Stimulated activated CD4-positive, alpha-beta T cell treated with anti-CD3 and anti-CD28 coated beads, Interleukin-2, amount 100 ng/mL, for 48 hours (primary cell): ENCODE measurements around the gene PLEKHA6.
A peak's percentile ranks its signal among the peaks of the same experiment; 100 is the strongest.

ENCODE experiments used
- DNase-seq, 2 donors: peaks; one replicate each; pipeline ENCODE4 v3.0.0-alpha.2; 2020

PLEKHA6 gene

GRCh38 chr1:204382714-204383083 is 23.0 kb upstream of the PLEKHA6 start:
- DNase-seq, result no peak

- no peak for DNase-seq
These were observed 20.6 kb upstream of the PLEKHA6 start for GRCh38 chr1:204380293-204380831.

DNA sequence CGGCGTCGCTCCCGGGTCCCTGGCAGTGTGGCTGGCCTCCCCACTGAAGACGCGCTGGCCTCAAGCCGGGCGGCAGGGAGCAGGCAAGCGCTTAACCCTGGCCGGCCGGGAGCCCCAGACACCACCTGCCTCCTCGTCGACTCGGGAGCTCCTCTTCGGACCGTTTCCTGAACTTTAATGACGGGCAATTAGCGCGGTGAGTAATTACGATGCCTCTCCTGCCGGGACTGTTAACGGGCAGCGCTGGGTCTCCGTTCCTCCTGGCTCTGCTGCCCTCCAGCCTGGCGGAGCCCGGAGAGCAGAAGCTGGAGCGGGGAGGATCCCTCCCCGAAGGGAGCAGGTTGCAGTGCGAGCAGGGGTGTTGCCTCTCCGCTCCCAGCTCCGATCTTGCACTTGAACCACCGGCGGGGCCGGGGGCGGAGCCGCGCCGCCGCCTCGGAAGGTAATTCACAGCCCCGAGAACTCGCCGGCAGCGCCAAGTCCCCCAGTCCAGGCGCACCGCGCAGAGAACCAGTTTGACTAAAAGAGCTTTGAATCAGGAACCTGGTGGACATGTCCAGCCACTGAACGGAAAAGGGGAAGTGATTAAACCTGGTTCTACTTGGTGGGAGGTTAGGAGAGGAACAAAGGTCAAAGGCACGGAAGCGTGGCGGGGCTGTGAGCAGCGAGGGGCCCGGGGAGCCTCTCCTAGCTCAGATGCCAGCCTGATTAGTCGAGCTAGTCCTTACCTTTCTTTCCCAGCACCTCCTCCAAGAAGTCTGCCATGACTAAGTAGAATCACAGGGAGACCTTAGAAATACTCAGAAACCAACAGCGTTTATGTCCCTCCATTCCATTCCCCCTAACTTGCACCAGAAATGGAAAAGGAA is 18.3 kb upstream of the PLEKHA6 start:
- DNase-seq, result peak; percentile 28 to 46

DNA sequence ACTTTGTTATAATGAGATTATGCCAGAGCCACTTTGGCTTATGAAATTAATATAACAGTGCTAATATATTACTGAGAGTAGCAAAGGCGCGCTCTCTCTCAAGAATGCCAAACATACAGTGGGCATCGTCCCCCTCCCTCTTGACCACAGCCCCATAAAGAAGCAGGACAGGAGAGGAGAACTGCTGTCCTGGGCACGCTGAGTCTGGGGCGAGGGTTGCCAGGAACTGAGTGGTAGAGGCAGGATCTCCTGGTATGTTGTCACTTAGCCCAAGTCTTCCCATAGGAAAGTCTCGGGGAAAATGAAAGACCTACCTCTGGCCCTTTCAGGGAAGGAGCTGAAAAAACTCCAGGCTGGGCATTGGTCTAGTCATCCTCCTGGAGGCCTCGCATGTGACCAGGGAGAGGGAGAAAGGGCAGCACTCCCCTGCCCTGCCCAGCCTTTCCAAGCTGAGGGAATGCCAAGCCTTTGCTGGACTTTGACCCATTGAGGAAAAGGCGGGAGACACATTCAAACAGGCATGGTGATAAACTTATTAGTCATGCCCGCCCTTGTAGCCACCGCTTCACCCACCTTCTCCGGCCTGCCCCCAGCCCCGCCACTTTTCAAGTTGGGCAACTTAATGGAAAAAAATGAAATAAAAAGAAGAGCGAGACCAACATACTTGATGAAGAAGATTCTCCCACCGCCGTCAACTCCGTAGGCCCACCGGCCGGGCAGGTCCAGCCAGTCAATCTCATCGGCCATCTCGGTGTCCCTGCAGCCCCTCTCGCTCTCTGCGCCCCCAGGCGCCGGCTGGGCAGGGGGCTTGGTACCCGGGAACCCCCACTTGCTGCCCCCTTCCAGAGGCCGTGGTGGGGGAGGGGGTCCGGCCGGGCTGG is 17.4 kb upstream of the PLEKHA6 start:
- DNase-seq, result no peak

- no peak for DNase-seq
These were observed 16.7 kb upstream of the PLEKHA6 start for GRCh38 chr1:204376465-204376864.

GRCh38 chr1:204373911-204374310 is 14.2 kb upstream of the PLEKHA6 start:
- DNase-seq, result no peak

- DNase-seq, result no peak
These were observed 10.4 kb upstream of the PLEKHA6 start for GRCh38 chr1:204370176-204370575.

DNA sequence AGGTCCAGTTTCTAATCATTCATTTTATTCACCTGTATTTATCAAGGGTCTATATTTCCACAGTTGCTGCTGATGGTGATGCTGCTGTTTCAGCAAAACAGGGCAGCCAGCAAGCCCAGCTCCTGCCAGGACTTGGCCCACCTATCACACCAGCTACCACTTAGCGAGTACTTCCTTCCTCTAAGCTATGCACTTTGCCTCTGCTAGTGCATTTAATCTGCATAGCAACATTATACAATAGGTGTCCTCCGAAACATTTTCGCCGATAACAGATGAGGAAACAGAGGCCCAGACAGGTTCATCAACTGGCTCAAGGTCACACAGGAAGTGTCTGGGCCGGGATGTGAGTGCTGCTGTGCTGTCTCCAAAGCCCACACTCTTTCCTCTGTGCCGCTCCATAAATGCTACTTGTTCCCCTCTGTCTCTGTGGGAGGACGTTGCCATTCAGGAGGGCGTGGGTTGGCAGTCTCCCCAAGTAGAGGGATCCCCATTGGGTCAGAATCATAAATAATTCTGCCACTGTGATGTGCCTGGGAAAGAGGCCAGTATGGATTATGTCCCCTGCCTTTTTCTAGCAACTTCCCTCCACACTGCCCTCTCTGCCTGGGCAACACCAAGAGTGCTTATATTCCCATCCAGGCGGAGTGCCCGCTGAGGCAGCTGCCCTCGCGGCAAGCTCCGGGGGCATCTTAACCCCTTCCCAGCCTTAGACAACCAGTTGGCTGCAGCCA is 9.4 kb upstream of the PLEKHA6 start:
- DNase-seq, result no peak

DNA sequence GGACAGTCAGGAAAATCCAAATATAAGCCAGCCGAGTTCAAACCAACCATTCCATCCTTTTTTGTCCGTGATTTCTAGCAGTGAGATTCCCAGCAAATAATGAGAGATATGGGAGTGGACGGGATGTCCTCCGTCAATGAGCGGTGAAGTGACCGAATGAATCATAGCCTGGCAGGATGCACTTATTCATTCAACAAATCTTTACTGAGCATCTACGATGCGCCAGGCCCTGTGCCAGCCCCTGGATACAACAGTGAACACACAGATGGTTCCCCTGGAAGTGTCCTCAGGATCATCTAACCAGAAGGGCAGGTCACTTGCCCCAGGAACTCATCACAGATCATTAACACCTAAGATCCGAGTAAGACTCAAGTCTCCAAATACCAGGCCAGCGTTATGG is 8.2 kb upstream of the PLEKHA6 start:
- DNase-seq, result no peak

DNA sequence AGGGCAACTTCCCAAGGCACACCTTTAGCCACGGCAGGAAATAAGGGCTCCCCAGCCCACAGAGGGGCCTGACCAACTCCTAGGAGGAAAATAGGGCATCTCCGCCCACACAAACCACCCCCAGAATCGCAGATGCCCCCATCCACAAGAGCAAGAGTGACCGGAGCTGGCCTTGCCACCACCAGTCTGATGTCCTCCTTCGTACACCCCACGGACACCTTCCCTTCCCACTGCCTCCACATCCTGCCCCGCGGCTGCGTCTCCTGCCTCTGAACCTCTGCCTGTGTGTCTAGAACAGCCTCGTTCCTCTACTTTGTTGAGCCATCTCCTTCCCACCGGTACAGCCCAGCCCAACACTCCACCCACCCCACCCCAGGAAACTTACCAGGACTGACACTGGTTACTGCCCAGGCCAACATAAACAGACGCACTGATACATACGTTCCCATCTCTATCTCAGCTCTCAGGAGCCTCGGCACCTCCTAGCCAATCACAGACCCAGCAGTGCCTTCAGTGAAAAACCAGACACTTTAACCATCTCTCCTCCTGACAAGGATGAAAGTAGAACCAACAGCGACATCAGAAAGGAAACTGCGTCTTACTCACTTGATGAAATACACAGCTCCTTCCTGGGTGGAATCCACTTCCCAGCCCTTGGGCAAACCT is 7.6 kb upstream of the PLEKHA6 start:
- no peak for DNase-seq

DNA sequence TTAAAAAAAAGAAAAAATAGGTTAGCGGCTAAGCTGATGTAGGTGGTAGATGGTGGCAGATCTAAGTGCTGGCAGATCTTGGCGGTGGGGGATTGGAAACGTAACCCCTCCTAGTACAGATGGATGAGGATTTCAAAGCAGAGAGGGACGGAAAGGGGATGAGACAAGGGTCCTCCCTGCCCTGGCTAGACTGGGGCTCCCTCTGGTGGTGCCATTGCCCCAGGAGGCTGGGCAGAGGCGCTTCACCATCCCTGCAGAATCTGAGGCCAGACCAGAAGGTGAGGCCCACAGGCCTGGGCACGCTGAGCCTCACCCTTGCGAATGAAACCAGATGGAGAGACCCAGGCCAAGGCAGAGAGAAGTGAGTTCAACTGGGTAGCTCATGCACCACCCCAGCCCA is 7.0 kb upstream of the PLEKHA6 start:
- no peak for DNase-seq

GRCh38 chr1:204363335-204364114 is 3.8 kb upstream of the PLEKHA6 start:
- peak; percentile 65 for DNase-seq

GRCh38 chr1:204362984-204363334 is 3.2 kb upstream of the PLEKHA6 start:
- no peak for DNase-seq

DNA sequence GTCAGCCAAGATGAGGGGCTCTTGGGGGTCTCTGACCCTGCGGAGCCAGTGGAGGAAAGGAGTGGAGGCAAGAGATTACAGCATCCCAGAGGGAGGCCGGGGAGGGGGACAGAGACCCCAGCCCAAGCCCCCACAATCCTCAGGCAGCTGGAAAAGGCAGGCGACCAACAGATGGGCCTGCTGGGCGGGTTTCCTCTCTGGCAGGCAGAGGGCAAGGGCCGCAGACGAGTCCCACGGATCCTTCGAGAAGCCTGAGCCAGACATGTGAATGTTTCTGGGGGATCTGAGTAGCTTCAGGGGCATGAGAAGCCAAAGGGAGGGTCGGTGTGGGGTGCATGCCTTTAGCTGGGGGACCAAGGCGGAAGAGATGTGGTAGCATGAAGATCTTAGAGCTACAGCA is 2.1 kb upstream of the PLEKHA6 start:
- DNase-seq, result no peak

DNA sequence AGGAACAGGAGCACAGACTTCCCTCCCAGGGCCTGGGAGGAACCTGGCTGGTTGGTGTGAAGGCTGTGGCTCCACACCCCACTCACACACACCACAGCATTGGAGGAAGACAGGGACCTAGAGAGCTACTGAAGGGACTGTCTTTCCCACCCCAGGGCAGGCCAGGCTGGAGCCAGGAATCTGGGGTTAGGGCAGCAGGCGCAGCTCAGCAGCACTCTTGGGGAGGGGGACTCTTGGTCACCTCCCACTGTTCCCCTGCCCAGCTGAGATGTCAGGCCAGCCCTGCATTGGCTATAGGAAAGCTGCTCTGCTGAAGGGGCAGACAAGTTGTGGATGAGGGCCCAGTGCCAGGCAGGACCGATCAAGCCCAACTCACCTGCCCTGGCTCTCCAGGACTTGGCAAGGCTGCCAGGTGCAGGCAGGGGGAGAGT is 1.6 kb upstream of the PLEKHA6 start:
- DNase-seq, result no peak

DNA sequence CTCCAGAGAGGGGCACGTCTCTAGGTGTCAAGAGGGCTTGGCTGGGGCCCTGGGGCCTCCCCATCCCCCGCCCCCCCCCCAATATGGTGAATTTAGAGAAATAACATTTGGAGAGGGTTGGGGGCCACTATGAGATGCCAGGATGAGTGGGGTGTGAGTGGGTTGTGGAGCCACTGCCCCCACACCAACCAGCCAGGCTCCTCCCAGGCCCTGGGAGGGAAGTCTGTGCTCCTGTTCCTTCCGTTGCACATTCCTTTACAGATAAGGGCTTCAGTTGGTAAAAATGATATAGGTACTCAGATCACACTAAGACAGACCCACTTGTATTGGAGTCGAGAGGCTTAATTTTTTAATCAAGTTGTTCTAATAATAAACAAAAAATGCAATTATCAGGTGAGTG is 585 bp upstream of the PLEKHA6 start:
- no peak for DNase-seq

GRCh38 chr1:204359131-204359473 is 627 bp downstream of the PLEKHA6 start:
- no peak for DNase-seq

DNA sequence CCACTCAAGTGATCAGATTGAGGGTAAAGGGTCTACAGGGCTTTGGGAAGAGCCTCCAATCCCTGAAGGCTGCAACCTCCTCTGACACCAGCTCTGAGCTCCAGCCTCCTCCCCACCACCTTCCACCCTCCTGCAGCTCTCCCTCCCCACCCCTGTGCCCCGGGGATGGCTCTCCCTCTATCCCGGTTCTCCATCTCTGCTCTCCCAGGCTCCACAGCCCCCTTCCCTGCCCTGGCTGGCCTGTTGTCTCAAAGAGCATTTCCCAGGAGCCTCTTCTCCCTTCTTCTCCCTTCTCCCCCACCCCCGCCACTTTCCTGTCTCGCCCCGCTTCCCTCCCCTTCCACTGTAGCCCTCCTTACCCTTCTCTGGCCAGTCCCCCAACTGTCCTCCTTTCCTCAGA is 1.1 kb downstream of the PLEKHA6 start:
- no peak for DNase-seq

- no peak for DNase-seq
These were observed 1.9 kb downstream of the PLEKHA6 start for GRCh38 chr1:204357551-204358490.

DNA sequence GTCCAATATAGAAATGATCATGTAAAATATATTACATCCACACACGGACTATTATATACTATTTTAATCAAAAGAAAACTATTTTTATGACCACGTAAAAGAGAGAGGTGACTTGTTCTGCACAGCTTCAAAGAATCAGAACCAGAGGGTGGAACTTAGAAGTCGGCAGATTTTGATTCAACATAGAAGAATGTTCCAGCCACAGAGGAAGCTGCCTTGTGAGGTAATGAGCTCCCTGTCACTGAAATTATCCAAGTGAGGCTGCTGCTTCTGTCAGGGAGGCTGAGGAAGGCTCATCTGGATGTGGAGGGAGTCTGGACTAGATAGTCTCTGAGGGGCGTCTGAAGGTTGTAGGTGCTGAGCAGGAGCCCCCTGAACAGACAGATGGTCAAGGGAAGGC is 2.7 kb downstream of the PLEKHA6 start:
- no peak for DNase-seq

DNA sequence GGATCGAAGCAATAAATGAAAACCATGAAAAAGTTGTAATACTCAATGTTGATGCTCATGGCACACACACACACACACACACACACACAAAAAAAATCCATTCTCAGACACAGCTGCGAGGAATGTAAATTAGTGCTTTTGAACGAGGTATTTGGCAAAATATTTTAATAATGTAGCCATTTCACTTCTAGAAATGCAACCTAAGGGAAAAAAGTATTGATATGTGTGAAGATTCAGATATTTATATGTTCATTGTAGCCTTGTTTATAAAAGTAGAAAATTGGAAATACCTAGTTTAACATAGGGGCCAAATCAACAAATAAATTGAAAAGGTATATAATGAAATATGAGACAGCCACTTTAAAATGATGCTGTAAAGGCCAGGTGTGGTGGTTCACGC is 3.8 kb downstream of the PLEKHA6 start:
- DNase-seq, result no peak
